IPS-NIHi11 (cell line): ENCODE measurements around the gene ZNF592.
A peak's percentile ranks its signal among the peaks of the same experiment; 100 is the strongest.

ENCODE experiments used
- DNase-seq: peaks from one replicate; pipeline ENCODE4 v3.0.0; 2012; ENCODE audit warnings: mixed read lengths, low spot score

Gene ZNF592

GRCh38 chr15:84811828-84812227 is 63.4 kb downstream of the ZNF592 start:
- DNase-seq: no peak

GRCh38 chr15:84812842-84813241 is 64.5 kb downstream of the ZNF592 start:
- DNase-seq: no peak

GRCh38 chr15:84813435-84813834 is 65.0 kb downstream of the ZNF592 start:
- DNase-seq: no peak

- no peak for DNase-seq
Measured at GRCh38 chr15:84813931-84814330, 65.5 kb downstream of the ZNF592 start.

- DNase-seq: no peak
Measured at GRCh38 chr15:84814916-84815315, 66.5 kb downstream of the ZNF592 start.

- peak; percentile 85 for DNase-seq
Measured at GRCh38 chr15:84816694-84817465, 68.5 kb downstream of the ZNF592 start, which contains the start of gene ALPK3. Gene ALPK3, plus strand, starts transcription at chr15:84817356. Its CDS starts 97 bp downstream, at chr15:84817453.

GRCh38 chr15:84817466-84818081 is 69.2 kb downstream of the ZNF592 start:
- DNase-seq: peak; percentile 77

GRCh38 chr15:84818261-84819131 is 70.1 kb downstream of the ZNF592 start:
- DNase-seq: peak; percentile 82

- no peak for DNase-seq
Measured at GRCh38 chr15:84819291-84819768, 70.9 kb downstream of the ZNF592 start.

- DNase-seq: no peak
Measured at GRCh38 chr15:84819791-84820190, 71.4 kb downstream of the ZNF592 start.

- DNase-seq: no peak
Measured at GRCh38 chr15:84821501-84822021, 73.2 kb downstream of the ZNF592 start.

GRCh38 chr15:84822653-84823281 is 74.4 kb downstream of the ZNF592 start:
- DNase-seq: no peak

GRCh38 chr15:84823282-84823878 is 75.0 kb downstream of the ZNF592 start:
- no peak for DNase-seq

- DNase-seq: no peak
Measured at GRCh38 chr15:84824260-84825007, 76.0 kb downstream of the ZNF592 start.

- peak; percentile 82 for DNase-seq
Measured at GRCh38 chr15:84826369-84826823, 78.0 kb downstream of the ZNF592 start.

- DNase-seq: no peak
Measured at GRCh38 chr15:84827246-84827645, 78.9 kb downstream of the ZNF592 start.

GRCh38 chr15:84828086-84828908 is 79.9 kb downstream of the ZNF592 start:
- no peak for DNase-seq

GRCh38 chr15:84829428-84829827 is 81.0 kb downstream of the ZNF592 start:
- no peak for DNase-seq

GRCh38 chr15:84830036-84830435 is 81.6 kb downstream of the ZNF592 start:
- DNase-seq: no peak

GRCh38 chr15:84831028-84831427 is 82.6 kb downstream of the ZNF592 start:
- no peak for DNase-seq
